ENCODE measurements around the gene KIAA0319L. TPM values are rescaled to one million over a fixed set of nuclear protein-coding genes. Genes with fewer than 3 reads are reported as not detected.
"Not testable (repeated sequence)": the region's sequence is repeated elsewhere in the genome, so short reads cannot be mapped to it uniquely, and the experiment has no call there.

The KIAA0319L gene
- 24.1 and 42.5 TPM in 2 replicates for total RNA-seq

GRCh38 chr1:35557118-35557610, at the start of gene KIAA0319L:
Gene KIAA0319L (minus strand): TSS chr1:35557403. CDS start chr1:35554491, 2,912 bp downstream.
- peak in 1 of 2 donors; percentile 66 for DNase-seq (ENCODE audit: low read depth in 2 of 2)

DNA sequence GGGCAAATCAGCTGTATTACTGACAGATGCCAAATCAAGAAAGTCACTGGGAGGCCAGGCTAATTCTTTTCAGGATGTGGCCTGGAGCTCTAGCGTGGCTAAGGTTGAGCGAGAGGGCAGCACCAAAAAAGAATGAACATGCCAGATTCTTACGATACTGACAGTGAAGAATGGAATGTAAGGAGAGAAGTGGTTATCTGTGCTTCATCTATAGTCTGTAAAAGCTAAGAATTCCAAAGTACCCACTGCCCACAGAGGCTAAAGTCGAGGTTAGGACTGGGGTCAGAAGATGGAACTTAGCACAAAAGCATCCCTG, 48.6 kb upstream of the KIAA0319L start:
- no peak for DNase-seq (ENCODE audit: low read depth in 2 of 2)

DNA sequence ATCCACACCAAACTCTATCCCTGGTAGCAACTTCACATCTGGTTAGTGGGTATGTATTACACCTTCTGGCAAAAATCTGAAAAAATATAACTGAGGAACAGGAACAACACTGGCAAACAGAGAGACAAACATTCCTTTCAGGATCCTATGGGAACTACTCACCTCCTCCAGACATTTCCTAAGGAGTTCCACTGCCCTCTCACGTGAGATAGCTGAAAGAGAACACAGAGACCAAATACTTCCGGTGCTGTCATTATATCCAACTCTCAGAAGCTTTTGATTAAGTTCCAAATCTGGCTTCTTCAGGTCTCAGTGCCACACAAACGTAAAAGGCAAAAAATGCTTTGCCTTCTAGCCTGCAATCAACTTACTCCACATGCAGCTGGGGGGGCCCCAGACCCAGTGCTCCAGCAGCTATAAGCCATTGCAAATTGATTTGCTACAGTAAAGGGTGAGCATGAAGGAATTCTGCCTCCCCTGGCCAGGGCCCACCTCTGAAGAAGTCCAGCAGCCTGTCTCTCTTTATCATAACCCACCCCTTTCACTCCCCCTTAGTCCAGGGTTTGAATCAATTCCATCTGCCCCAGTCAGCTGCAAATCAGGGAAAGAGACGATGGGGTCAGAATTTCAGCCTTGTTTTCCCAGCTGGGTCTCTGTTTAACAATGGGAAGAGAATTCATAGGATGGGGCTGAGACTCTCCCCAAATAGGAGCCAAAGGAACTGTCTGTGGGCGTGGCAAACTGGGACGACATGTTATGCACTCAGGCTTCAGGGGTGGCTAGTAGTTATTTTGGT, 48.1 kb upstream of the KIAA0319L start:
- no peak for DNase-seq (ENCODE audit: low read depth in 2 of 2)

- DNase-seq (ENCODE audit: low read depth in 2 of 2), result no peak
Measured at GRCh38 chr1:35603941-35604340, 46.7 kb upstream of the KIAA0319L start.

DNA sequence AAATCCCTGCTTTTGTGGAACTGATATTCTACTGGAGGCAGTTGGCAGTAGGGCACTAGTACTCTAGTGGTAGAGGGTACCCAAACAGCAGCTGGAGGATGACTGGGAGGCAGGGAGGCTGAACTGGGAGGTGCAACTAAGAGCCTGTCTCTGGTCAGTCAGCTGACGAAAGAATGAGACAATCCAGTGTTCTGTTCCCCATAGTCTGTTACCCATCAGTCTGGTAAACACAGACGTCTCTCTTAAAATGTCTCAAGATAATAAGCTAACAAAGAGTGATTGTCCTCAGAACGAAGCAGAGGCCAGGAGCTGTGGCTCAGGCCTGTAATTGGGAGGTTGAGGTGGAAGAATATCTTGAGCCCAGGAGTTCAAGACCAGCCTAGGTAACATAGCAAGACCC, 46.3 kb upstream of the KIAA0319L start:
- no peak for DNase-seq (ENCODE audit: low read depth in 2 of 2)

- no peak for DNase-seq (ENCODE audit: low read depth in 2 of 2)
Measured at GRCh38 chr1:35600593-35600992, 43.4 kb upstream of the KIAA0319L start.

GRCh38 chr1:35599411-35599810, 42.2 kb upstream of the KIAA0319L start:
- DNase-seq (ENCODE audit: low read depth in 2 of 2), result no peak

DNA sequence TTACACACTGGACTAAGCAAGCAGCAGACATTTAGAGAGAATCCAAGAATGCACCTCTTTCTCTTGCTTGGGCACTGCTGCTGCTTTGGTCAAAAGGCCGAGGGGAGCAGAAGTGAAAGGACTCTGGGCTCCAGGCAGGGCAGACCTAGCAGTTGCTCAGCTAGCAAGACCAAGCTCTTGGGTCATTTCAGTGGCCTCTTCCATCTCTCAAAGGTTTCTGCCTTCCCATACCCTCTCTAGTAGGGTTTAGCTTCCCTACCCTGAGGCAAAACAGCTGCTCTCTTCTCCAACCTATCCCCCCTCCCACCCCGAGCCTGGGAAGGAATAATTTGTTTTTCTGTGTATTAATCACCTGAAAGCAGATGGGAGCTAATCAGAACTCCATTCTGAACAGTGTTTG, 41.7 kb upstream of the KIAA0319L start:
- no peak for DNase-seq (ENCODE audit: low read depth in 2 of 2)

GRCh38 chr1:35597870-35598269, 40.7 kb upstream of the KIAA0319L start:
- no peak for DNase-seq (ENCODE audit: low read depth in 2 of 2)

DNA sequence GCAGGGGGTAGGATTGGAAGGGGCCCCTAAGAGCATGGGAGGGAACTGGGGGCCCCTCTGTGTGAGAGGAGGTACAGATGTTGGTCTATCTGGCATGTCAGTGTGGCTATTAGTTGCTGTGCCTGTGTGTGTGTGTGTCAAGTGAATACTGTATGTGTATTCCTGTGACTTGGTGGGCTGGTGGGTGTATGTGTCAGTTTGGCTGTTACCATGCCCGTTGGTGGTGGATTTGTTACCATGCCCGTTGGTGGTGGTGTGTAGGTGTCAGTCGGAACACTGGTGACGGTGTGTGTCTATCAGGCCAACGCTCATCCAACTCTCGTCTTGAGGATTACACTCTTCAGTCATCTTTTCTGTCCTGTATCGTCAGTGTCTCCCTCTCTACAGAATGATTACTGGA, 38.5 kb upstream of the KIAA0319L start:
- DNase-seq (ENCODE audit: low read depth in 2 of 2), result no peak

- no peak for DNase-seq (ENCODE audit: low read depth in 2 of 2)
Measured at GRCh38 chr1:35594005-35594760, 37.0 kb upstream of the KIAA0319L start.

- DNase-seq (ENCODE audit: low read depth in 2 of 2), result no peak
Measured at GRCh38 chr1:35592991-35593769, 36.0 kb upstream of the KIAA0319L start.

GRCh38 chr1:35591211-35591610, 34.0 kb upstream of the KIAA0319L start:
- DNase-seq (ENCODE audit: low read depth in 2 of 2), result no peak

DNA sequence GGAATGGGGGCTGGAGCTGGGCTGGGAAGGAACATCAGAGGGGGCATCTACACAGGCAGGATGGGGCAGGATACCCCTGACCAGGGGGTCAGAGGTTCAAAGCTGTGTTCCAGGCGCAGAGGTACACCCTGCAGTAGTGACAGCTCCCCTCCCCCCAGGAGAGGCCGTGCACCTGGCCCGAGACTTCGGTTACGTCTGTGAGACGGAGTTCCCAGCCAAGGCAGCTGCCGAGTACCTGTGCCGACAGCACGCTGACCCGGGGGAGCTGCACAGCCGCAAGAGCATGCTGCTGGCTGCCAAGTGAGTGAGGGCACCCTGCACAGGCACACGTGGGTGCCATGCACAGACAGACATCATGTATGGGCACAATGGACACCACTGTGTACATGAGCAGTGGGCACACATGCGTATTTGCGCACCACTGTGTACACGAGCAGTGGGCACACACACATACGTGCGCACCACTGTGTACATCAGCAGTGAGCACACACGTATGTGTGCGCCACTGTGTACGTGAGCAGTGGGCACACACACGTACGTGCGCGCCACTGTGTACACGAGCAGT, 33.4 kb upstream of the KIAA0319L start:
- no peak for DNase-seq (ENCODE audit: low read depth in 2 of 2)

GRCh38 chr1:35589516-35590427, 32.6 kb upstream of the KIAA0319L start:
- DNase-seq (ENCODE audit: low read depth in 2 of 2), result no peak

- no peak for DNase-seq (ENCODE audit: low read depth in 2 of 2)
Measured at GRCh38 chr1:35588197-35588910, 31.2 kb upstream of the KIAA0319L start.

GRCh38 chr1:35587736-35588135, 30.5 kb upstream of the KIAA0319L start:
- DNase-seq (ENCODE audit: low read depth in 2 of 2), result no peak

GRCh38 chr1:35586808-35587207, 29.6 kb upstream of the KIAA0319L start:
- no peak for DNase-seq (ENCODE audit: low read depth in 2 of 2)

GRCh38 chr1:35585805-35586204, 28.6 kb upstream of the KIAA0319L start:
- DNase-seq (ENCODE audit: low read depth in 2 of 2), result not testable (repeated sequence)

- no peak for DNase-seq (ENCODE audit: low read depth in 2 of 2)
Measured at GRCh38 chr1:35585281-35585680, 28.1 kb upstream of the KIAA0319L start.

Measured in dermis microvascular lymphatic vessel endothelial cell (primary cell).